ENCODE measurements around the gene UPF3B. TPM values are rescaled to one million over a fixed set of nuclear protein-coding genes. Genes with fewer than 3 reads are reported as not detected.

Gene UPF3B
- total and polyA plus RNA-seq, 9 of the 15 experiments (the other 6 are each of a cell fraction or from before 2014, with no cell fraction given) = 17.6 to 57.0 (median 32.3) TPM

DNA sequence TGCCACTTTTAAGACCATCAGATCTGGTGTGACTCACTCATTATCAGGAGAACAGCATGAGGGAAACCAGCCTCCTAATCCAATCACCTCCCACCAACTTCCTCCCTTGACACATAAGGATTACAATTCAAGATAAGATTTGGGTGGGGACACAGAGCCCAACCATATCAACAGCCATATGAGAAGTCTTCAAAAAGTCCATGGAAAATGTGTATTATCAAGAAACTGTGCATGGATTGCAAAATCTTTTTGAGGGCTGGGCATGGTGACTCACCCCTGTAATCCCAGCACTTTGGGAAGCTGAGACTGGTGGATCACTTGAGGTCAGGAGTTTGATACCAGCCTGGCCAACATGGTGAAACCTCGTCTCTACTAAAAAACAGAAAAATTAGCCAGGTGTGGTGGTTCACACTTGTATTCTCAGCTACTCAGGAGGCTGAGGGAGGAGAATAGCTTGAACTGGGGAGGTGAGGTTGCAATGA is 43.5 kb downstream of the UPF3B start (continued):
- TF ChIP-seq, protein P1, sequence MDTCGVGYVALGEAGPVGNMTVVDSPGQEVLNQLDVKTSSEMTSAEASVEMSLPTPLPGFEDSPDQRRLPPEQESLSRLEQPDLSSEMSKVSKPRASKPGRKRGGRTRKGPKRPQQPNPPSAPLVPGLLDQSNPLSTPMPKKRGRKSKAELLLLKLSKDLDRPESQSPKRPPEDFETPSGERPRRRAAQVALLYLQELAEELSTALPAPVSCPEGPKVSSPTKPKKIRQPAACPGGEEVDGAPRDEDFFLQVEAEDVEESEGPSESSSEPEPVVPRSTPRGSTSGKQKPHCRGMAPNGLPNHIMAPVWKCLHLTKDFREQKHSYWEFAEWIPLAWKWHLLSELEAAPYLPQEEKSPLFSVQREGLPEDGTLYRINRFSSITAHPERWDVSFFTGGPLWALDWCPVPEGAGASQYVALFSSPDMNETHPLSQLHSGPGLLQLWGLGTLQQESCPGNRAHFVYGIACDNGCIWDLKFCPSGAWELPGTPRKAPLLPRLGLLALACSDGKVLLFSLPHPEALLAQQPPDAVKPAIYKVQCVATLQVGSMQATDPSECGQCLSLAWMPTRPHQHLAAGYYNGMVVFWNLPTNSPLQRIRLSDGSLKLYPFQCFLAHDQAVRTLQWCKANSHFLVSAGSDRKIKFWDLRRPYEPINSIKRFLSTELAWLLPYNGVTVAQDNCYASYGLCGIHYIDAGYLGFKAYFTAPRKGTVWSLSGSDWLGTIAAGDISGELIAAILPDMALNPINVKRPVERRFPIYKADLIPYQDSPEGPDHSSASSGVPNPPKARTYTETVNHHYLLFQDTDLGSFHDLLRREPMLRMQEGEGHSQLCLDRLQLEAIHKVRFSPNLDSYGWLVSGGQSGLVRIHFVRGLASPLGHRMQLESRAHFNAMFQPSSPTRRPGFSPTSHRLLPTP (IDR thresholded peaks at IDR 0.05; ENCODE audit: borderline replicate concordance, extremely low read depth, insufficient read length) = no peak
- no peak for TF ChIP-seq ZC3H8 (IDR thresholded peaks at IDR 0.05)
- TF ChIP-seq, protein P2, sequence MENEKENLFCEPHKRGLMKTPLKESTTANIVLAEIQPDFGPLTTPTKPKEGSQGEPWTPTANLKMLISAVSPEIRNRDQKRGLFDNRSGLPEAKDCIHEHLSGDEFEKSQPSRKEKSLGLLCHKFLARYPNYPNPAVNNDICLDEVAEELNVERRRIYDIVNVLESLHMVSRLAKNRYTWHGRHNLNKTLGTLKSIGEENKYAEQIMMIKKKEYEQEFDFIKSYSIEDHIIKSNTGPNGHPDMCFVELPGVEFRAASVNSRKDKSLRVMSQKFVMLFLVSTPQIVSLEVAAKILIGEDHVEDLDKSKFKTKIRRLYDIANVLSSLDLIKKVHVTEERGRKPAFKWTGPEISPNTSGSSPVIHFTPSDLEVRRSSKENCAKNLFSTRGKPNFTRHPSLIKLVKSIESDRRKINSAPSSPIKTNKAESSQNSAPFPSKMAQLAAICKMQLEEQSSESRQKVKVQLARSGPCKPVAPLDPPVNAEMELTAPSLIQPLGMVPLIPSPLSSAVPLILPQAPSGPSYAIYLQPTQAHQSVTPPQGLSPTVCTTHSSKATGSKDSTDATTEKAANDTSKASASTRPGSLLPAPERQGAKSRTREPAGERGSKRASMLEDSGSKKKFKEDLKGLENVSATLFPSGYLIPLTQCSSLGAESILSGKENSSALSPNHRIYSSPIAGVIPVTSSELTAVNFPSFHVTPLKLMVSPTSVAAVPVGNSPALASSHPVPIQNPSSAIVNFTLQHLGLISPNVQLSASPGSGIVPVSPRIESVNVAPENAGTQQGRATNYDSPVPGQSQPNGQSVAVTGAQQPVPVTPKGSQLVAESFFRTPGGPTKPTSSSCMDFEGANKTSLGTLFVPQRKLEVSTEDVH (IDR thresholded peaks at IDR 0.05; ENCODE audit: low read depth, partially characterized antibody) = peak; percentile 29
- no peak for TF ChIP-seq CBX8 (IDR thresholded peaks at IDR 0.05; ENCODE audit: borderline replicate concordance, extremely low read depth, low read depth, low read length, poor library complexity, severe bottlenecking)
- no peak for TF ChIP-seq ZFPM2 (CRISPR knock-in tag; IDR thresholded peaks at IDR 0.05)
- TF ChIP-seq ZNF431 (CRISPR knock-in tag; IDR thresholded peaks at IDR 0.05) = no peak
- TF ChIP-seq MYC (IDR thresholded peaks at IDR 0.05; ENCODE audit: low read depth, low read length) = no peak
- TF ChIP-seq MYC (CRISPR knock-in tag; IDR thresholded peaks at IDR 0.05; ENCODE audit: borderline replicate concordance, low read depth) = no peak
- TF ChIP-seq MTA3 (IDR thresholded peaks at IDR 0.05; ENCODE audit: borderline replicate concordance) = 0 out of 2 replicates have a peak, but pooled peaks have one; percentile 53
- TF ChIP-seq ZNF668 (CRISPR knock-in tag; IDR thresholded peaks at IDR 0.05) = no peak
- peak; percentile 87 for TF ChIP-seq POLR2AphosphoS5 (IDR thresholded peaks at IDR 0.05; ENCODE audit: control insufficient read depth, insufficient read depth, low read depth, low read length)
- peak; percentile 76 for TF ChIP-seq ZEB2 (IDR thresholded peaks at IDR 0.05)
- TF ChIP-seq ZZZ3 (IDR thresholded peaks at IDR 0.05) = no peak
- no peak for TF ChIP-seq CSDE1 (IDR thresholded peaks at IDR 0.05)
- TF ChIP-seq MTF1 (CRISPR knock-in tag; IDR thresholded peaks at IDR 0.05; ENCODE audit: borderline replicate concordance) = no peak
- TF ChIP-seq TCF7L2 (IDR thresholded peaks at IDR 0.05; ENCODE audit: low read depth, low read length) = no peak
- no peak for TF ChIP-seq BRF1 (IDR thresholded peaks at IDR 0.05; ENCODE audit: borderline replicate concordance, extremely low read depth, insufficient read length)
- peak; percentile 94 for TF ChIP-seq CEBPB (tag; IDR thresholded peaks at IDR 0.05)
- 0 out of 2 replicates have a peak, but pooled peaks have one; percentile 31 for TF ChIP-seq ZKSCAN8 (CRISPR knock-in tag; IDR thresholded peaks at IDR 0.05)
- no peak for TF ChIP-seq YY1 (IDR thresholded peaks at IDR 0.05; ENCODE audit: borderline replicate concordance in 1 of 3, control insufficient read depth in 1 of 3, extremely low read depth in 1 of 3, insufficient read depth in 3 of 3, insufficient read length in 1 of 3, insufficient replicate concordance in 2 of 3, low read depth in 1 of 3, low read length in 2 of 3)
- TF ChIP-seq CCNT2 (IDR thresholded peaks at IDR 0.05; ENCODE audit: borderline replicate concordance, extremely low read depth, insufficient read length, low read depth, low read length) = peak; percentile 79
- no peak for TF ChIP-seq U2AF2 (optimal IDR thresholded peaks at IDR 0.05; ENCODE audit: low read depth, low read length)
- no peak for TF ChIP-seq KDM5B (IDR thresholded peaks at IDR 0.05; ENCODE audit: insufficient replicate concordance, low read depth, low read length)
